HL-60 (cell line): Measurements from ENCODE around the gene TPPP2.

Source experiments
- GABPA ChIP-seq: IDR thresholded peaks from 2 replicates; pipeline ENCODE4 v1.6.1; 2012; ENCODE audit warnings: low read depth
- POLR2AphosphoS5 ChIP-seq: IDR thresholded peaks from 2 replicates; pipeline ENCODE4 v1.6.1; 2012; ENCODE audit warnings: low read depth
- SPI1 ChIP-seq: IDR thresholded peaks from 2 replicates; pipeline ENCODE4 v1.6.1; 2012; ENCODE audit warnings: low read depth, mild to moderate bottlenecking, borderline replicate concordance
- TF ChIP-seq, protein P1 (sequence below): IDR thresholded peaks from one replicate; pipeline ENCODE4 v1.5.1; 2011; ENCODE audit warnings: low read length, control low read depth, inconsistent platforms; ENCODE audit not compliant: insufficient read depth
- TF ChIP-seq, protein P2 (sequence below): IDR thresholded peaks from 2 replicates; pipeline ENCODE4 v1.6.1; 2012; ENCODE audit warnings: low read depth; ENCODE audit not compliant: insufficient replicate concordance

DNA sequence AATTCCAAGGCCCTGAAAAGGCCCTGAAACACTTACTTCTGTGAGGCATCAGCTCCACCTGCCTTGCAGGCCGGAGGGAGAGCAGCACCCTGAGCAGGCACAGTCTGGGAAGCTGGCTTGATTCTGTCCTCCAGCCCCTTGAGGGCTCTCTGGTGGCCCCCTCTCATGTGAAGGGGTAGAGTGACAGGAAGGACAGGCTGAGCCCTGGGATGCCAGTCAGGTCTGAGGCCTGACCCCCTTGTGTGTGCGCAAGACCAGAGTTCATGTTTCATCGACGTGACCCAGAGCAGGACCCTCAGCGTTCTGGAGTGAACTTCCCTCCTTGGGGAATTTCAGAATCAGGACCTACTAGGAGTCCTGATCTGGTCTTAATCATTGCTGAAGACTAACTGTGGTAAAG lies 28.9 kb downstream of the TPPP2 start:
- TF ChIP-seq, protein P1, sequence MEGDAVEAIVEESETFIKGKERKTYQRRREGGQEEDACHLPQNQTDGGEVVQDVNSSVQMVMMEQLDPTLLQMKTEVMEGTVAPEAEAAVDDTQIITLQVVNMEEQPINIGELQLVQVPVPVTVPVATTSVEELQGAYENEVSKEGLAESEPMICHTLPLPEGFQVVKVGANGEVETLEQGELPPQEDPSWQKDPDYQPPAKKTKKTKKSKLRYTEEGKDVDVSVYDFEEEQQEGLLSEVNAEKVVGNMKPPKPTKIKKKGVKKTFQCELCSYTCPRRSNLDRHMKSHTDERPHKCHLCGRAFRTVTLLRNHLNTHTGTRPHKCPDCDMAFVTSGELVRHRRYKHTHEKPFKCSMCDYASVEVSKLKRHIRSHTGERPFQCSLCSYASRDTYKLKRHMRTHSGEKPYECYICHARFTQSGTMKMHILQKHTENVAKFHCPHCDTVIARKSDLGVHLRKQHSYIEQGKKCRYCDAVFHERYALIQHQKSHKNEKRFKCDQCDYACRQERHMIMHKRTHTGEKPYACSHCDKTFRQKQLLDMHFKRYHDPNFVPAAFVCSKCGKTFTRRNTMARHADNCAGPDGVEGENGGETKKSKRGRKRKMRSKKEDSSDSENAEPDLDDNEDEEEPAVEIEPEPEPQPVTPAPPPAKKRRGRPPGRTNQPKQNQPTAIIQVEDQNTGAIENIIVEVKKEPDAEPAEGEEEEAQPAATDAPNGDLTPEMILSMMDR, result no peak
- TF ChIP-seq GABPA, result no peak
- TF ChIP-seq, protein P2, sequence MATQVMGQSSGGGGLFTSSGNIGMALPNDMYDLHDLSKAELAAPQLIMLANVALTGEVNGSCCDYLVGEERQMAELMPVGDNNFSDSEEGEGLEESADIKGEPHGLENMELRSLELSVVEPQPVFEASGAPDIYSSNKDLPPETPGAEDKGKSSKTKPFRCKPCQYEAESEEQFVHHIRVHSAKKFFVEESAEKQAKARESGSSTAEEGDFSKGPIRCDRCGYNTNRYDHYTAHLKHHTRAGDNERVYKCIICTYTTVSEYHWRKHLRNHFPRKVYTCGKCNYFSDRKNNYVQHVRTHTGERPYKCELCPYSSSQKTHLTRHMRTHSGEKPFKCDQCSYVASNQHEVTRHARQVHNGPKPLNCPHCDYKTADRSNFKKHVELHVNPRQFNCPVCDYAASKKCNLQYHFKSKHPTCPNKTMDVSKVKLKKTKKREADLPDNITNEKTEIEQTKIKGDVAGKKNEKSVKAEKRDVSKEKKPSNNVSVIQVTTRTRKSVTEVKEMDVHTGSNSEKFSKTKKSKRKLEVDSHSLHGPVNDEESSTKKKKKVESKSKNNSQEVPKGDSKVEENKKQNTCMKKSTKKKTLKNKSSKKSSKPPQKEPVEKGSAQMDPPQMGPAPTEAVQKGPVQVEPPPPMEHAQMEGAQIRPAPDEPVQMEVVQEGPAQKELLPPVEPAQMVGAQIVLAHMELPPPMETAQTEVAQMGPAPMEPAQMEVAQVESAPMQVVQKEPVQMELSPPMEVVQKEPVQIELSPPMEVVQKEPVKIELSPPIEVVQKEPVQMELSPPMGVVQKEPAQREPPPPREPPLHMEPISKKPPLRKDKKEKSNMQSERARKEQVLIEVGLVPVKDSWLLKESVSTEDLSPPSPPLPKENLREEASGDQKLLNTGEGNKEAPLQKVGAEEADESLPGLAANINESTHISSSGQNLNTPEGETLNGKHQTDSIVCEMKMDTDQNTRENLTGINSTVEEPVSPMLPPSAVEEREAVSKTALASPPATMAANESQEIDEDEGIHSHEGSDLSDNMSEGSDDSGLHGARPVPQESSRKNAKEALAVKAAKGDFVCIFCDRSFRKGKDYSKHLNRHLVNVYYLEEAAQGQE, result no peak
- no peak for TF ChIP-seq POLR2AphosphoS5
- TF ChIP-seq SPI1, result no peak
